Bronchial epithelial cell (primary cell): ENCODE results near the gene ZNF789. TPM values are rescaled to one million over a fixed set of nuclear protein-coding genes. Genes with fewer than 3 reads are reported as not detected.

ENCODE experiments used
- DNase-seq: peaks from one replicate; pipeline ENCODE4 v3.0.0-alpha.2; 2010; ENCODE audit warnings: low read depth
- FAIRE-seq: peaks from 2 replicates; lab custom pipeline; 2011; peaks lifted over from hg19 to GRCh38; lab: Jason Lieb, UNC
- H3K27me3 ChIP-seq: 2 replicates; pipeline ENCODE4 v1.5.1; 2011; ENCODE audit warnings: low read length; ENCODE audit not compliant: control insufficient read depth, insufficient read depth
- H3K36me3 ChIP-seq: 2 replicates; pipeline ENCODE4 v1.5.1; 2011; ENCODE audit warnings: low read length; ENCODE audit not compliant: control insufficient read depth, insufficient read depth
- H3K4me3 ChIP-seq: 2 replicates; pipeline ENCODE4 v1.5.1; 2011; ENCODE audit warnings: mild to moderate bottlenecking, low read depth, low read length, control low read depth
- CTCF ChIP-seq: IDR thresholded peaks from 2 replicates; pipeline ENCODE4 v1.5.1; 2011; ENCODE audit warnings: mild to moderate bottlenecking, moderate library complexity, low read length, control low read depth, inconsistent platforms; ENCODE audit not compliant: insufficient read depth, severe bottlenecking
- total RNA-seq: library from RNA; depleted of rRNA; stranded (reverse); fragments of >200 nt; gene quantifications from 2 replicates; pipeline ENCODE4 v1.2.1, GENCODE V29; 2014

The ZNF789 gene
- total RNA-seq, 1 donor from 2014 or later, result 2.9 TPM

DNA sequence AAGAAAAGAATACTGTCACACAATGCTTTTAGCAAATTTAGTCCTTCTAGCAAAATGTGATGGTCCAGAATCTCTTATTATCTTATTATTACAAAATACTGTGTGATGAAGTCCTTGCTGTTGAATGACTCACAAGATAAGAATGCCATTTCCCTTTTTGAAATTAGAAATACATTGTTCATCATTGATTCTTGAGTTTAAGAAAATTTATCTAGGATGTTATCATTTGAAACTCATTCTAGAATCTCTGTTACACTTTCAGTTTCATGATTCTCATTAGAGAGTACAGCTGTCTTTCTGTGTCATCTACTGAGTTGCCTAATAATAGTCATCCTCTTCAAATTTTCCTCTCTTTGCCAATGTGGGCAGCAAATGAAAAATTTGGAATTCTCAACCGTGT is 41.4 kb downstream of the ZNF789 start:
- DNase-seq (peak; percentile 22), FAIRE-seq (no peak)
- peaks cover 6% of the 10 kb centered on the region for H3K36me3 ChIP-seq
- no peak for TF ChIP-seq CTCF
- no peak overlapping the region for H3K4me3 ChIP-seq
- no peaks in the 10 kb centered on the region for H3K27me3 ChIP-seq

DNA sequence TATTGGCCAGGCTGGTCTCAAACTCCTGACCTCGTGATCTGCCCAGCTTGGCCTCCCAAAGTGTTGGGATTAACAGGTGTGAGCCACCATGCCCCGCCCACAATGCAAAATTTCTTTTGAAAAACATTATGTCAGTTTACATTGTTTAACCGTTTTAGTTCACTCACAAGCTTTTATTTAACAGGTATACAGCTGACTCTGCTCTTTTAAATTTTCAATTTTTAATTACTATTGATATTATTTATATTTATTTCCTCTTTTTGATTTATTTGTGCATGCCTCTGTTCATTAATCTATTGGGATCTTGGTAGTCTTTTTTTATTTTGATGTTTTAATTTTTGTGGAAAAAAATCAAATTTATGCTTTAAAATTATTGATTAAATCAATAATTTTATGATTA is 48.7 kb downstream of the ZNF789 start:
- H3K36me3 ChIP-seq, result peaks cover 6% of the 10 kb centered on the region
- no peak overlapping the region for H3K4me3 ChIP-seq
- DNase-seq, result no peak
- FAIRE-seq, result no peak
- no peak for TF ChIP-seq CTCF
- H3K27me3 ChIP-seq, result no peaks in the 10 kb centered on the region

- Histone ChIP-seq H3K4me3 (no peak overlapping the region), H3K27me3 (no peaks in the 10 kb centered on the region), H3K36me3 (peaks cover 3% of the 10 kb centered on the region)
- TF ChIP-seq CTCF, result peak; percentile 47
- peak; percentile 16 for DNase-seq
- FAIRE-seq, result no peak
Measured at GRCh38 chr7:99525713-99526440, 53.2 kb downstream of the ZNF789 start.

- Histone ChIP-seq H3K27me3 (no peaks in the 10 kb centered on the region), H3K4me3 (no peak overlapping the region), H3K36me3 (peaks cover 10% of the 10 kb centered on the region)
- no peak for FAIRE-seq
- TF ChIP-seq CTCF, result no peak
- no peak for DNase-seq
Measured at GRCh38 chr7:99531354-99531765, 58.7 kb downstream of the ZNF789 start.

- DNase-seq (no peak), FAIRE-seq (no peak)
- Histone ChIP-seq H3K27me3 (no peaks in the 10 kb centered on the region), H3K4me3 (no peak overlapping the region), H3K36me3 (peaks cover 8% of the 10 kb centered on the region)
- TF ChIP-seq CTCF, result no peak
Measured at GRCh38 chr7:99535667-99536066, 63.0 kb downstream of the ZNF789 start.

Other genes starting within 250 kb of the ZNF789 start
- gene MYH16, start 200.1 kb upstream of the ZNF789 start, total RNA-seq, result 0.26 and 0.53 TPM in 2 replicates
- 234 and 269 TPM in 2 replicates for gene ARPC1A, start 147.0 kb upstream of the ZNF789 start, total RNA-seq
- gene ARPC1B, start 98.2 kb upstream of the ZNF789 start, total RNA-seq, result 336 and 569 TPM in 2 replicates
- 38.2 and 45.1 TPM in 2 replicates for gene PDAP1, start 64.3 kb upstream of the ZNF789 start, total RNA-seq
- 121 and 232 TPM in 2 replicates for gene BUD31, start 63.9 kb upstream of the ZNF789 start, total RNA-seq
- gene PTCD1, start 34.1 kb upstream of the ZNF789 start, total RNA-seq, result 10.6 and 11.3 TPM in 2 replicates
- gene CPSF4, start 33.9 kb upstream of the ZNF789 start, total RNA-seq, result 48.3 and 54.5 TPM in 2 replicates
- 241 and 333 TPM in 2 replicates for gene ATP5MF, start 6.7 kb upstream of the ZNF789 start, total RNA-seq
- 20.4 and 24.2 TPM in 2 replicates for gene ZNF394, start 27.4 kb downstream of the ZNF789 start, total RNA-seq
- gene ZKSCAN5, start 31.8 kb downstream of the ZNF789 start, total RNA-seq, result 10.3 and 10.5 TPM in 2 replicates
- gene FAM200A, start 79.2 kb downstream of the ZNF789 start, total RNA-seq, result 4.5 and 5.5 TPM in 2 replicates
- 46.6 and 51.1 TPM in 2 replicates for gene ZNF655, start 85.8 kb downstream of the ZNF789 start, total RNA-seq
- gene TMEM225B, start 125.4 kb downstream of the ZNF789 start, total RNA-seq, result 0.53 and 0.77 TPM in 2 replicates
- gene ZSCAN25, start 144.1 kb downstream of the ZNF789 start, total RNA-seq, result 12.4 and 13.8 TPM in 2 replicates
- gene CYP3A5, start 207.1 kb downstream of the ZNF789 start, total RNA-seq, result 3.7 and 30.2 TPM in 2 replicates